ENCODE results near the gene MTURN. TPM values are rescaled to one million over a fixed set of nuclear protein-coding genes. Genes with fewer than 3 reads are reported as not detected.

MTURN gene
- total and polyA plus RNA-seq, 7 experiments from 2014 or later: 2.7 to 38.7 (median 18.9) TPM

- Mint-ChIP-seq H3K36me3 (peaks cover 0 to 14% (median 9%) of the 10 kb centered on the region in 5 donors), H3K9me3 (peaks cover 3 to 21% (median 13%) of the 10 kb centered on the region in 11 donors), H3K4me1 (peaks cover 4 to 9% (median 7%) of the 10 kb centered on the region in 7 donors), H3K27ac (peak overlapping the region in 1 of 9 donors; percentile 58), H3K4me3 (no peak overlapping the region), H3K27me3 (no peaks in the 10 kb centered on the region)
- Histone ChIP-seq H3K4me3 (ENCODE audit: low read length) (no peak overlapping the region), H3K9me3 (ENCODE audit: control insufficient read depth in 2 of 3, low read length in 3 of 3) (peaks cover 0 to 8% (median 0%) of the 10 kb centered on the region in 3 experiments), H3K27ac (ENCODE audit: low read depth, low read length) (no peak overlapping the region), H3K27me3 (ENCODE audit: control insufficient read depth in 2 of 2, insufficient read depth in 2 of 2, low read length in 2 of 2) (no peaks in the 10 kb centered on the region), H3K36me3 (ENCODE audit: control insufficient read depth in 2 of 3, insufficient read depth in 3 of 3, low read length in 3 of 3) (no peaks in the 10 kb centered on the region), H3K4me1 (ENCODE audit: control insufficient read depth in 2 of 2, insufficient read depth in 2 of 2, low read length in 2 of 2) (peaks cover 0 to 4% of the 10 kb centered on the region in 2 donors)
- DNase-seq: no peak
- CTCF ChIA-PET: no interaction called here
- no peak for ATAC-seq
- POLR2A ChIA-PET: no interaction called here
- intact Hi-C loops (cut with micrococcal nuclease): no loop called here
Observed at GRCh38 chr7:30114536-30115238, 20.1 kb upstream of the MTURN start.

GRCh38 chr7:30115709-30116297 is 19.0 kb upstream of the MTURN start:
- no peaks in the 10 kb centered on the region for H3K27me3 ChIP-seq (ENCODE audit: control insufficient read depth in 2 of 2, insufficient read depth in 2 of 2, low read length in 2 of 2)
- intact Hi-C loops (cut with micrococcal nuclease): no loop called here
- H3K4me1 ChIP-seq (ENCODE audit: control insufficient read depth in 2 of 2, insufficient read depth in 2 of 2, low read length in 2 of 2): peaks cover 0 to 4% of the 10 kb centered on the region in 2 donors
- CTCF ChIA-PET: no interaction called here
- no peaks in the 10 kb centered on the region for H3K36me3 ChIP-seq (ENCODE audit: control insufficient read depth in 2 of 3, insufficient read depth in 3 of 3, low read length in 3 of 3)
- POLR2A ChIA-PET: no interaction called here
- Mint-ChIP-seq H3K36me3 (peaks cover 0 to 14% (median 9%) of the 10 kb centered on the region in 5 donors), H3K9me3 (peaks cover 3 to 21% (median 13%) of the 10 kb centered on the region in 11 donors), H3K4me3 (no peak overlapping the region), H3K4me1 (peaks cover 4 to 9% (median 7%) of the 10 kb centered on the region in 7 donors), H3K27me3 (no peaks in the 10 kb centered on the region), H3K27ac (no peak overlapping the region)
- DNase-seq (no peak), ATAC-seq (no peak)
- no peak overlapping the region for H3K4me3 ChIP-seq (ENCODE audit: low read length)
- H3K27ac ChIP-seq (ENCODE audit: low read depth, low read length): no peak overlapping the region
- H3K9me3 ChIP-seq (ENCODE audit: control insufficient read depth in 2 of 3, low read length in 3 of 3): peaks cover 0 to 8% (median 0%) of the 10 kb centered on the region in 3 experiments

- Mint-ChIP-seq H3K36me3 (peaks cover 0 to 14% (median 9%) of the 10 kb centered on the region in 5 donors), H3K27me3 (no peaks in the 10 kb centered on the region), H3K9me3 (peaks cover 3 to 21% (median 12%) of the 10 kb centered on the region in 11 donors), H3K27ac (no peak overlapping the region), H3K4me1 (peaks cover 4 to 9% (median 7%) of the 10 kb centered on the region in 7 donors), H3K4me3 (no peak overlapping the region)
- H3K27me3 ChIP-seq (ENCODE audit: control insufficient read depth in 2 of 2, insufficient read depth in 2 of 2, low read length in 2 of 2): no peaks in the 10 kb centered on the region
- H3K4me3 ChIP-seq (ENCODE audit: low read length): no peak overlapping the region
- ChIA-PET POLR2A (no interaction called here), CTCF (interaction anchor here (0.7 kb wide), 1 partner anchor 238 kb away, joined by 3 read pairs; no protein-coding TSS in a partner anchor)
- no peak overlapping the region for H3K27ac ChIP-seq (ENCODE audit: low read depth, low read length)
- intact Hi-C loops (cut with micrococcal nuclease): no loop called here
- H3K36me3 ChIP-seq (ENCODE audit: control insufficient read depth in 2 of 3, insufficient read depth in 3 of 3, low read length in 3 of 3): no peaks in the 10 kb centered on the region
- no peak for DNase-seq
- H3K9me3 ChIP-seq (ENCODE audit: control insufficient read depth in 2 of 3, low read length in 3 of 3): peaks cover 0 to 8% (median 0%) of the 10 kb centered on the region in 3 experiments
- peaks cover 0 to 4% of the 10 kb centered on the region in 2 donors for H3K4me1 ChIP-seq (ENCODE audit: control insufficient read depth in 2 of 2, insufficient read depth in 2 of 2, low read length in 2 of 2)
- ATAC-seq: no peak
Observed at GRCh38 chr7:30116771-30117170, 18.0 kb upstream of the MTURN start.

- intact Hi-C loops (cut with micrococcal nuclease): no loop called here
- Histone ChIP-seq H3K4me1 (ENCODE audit: control insufficient read depth in 2 of 2, insufficient read depth in 2 of 2, low read length in 2 of 2) (peaks cover 0 to 4% of the 10 kb centered on the region in 2 donors), H3K27ac (ENCODE audit: low read depth, low read length) (no peak overlapping the region), H3K4me3 (ENCODE audit: low read length) (no peak overlapping the region), H3K9me3 (ENCODE audit: control insufficient read depth in 2 of 3, low read length in 3 of 3) (peaks cover 0 to 6% (median 0%) of the 10 kb centered on the region in 3 experiments), H3K27me3 (ENCODE audit: control insufficient read depth in 2 of 2, insufficient read depth in 2 of 2, low read length in 2 of 2) (no peaks in the 10 kb centered on the region), H3K36me3 (ENCODE audit: control insufficient read depth in 2 of 3, insufficient read depth in 3 of 3, low read length in 3 of 3) (no peaks in the 10 kb centered on the region)
- H3K4me1 Mint-ChIP-seq: peaks cover 4 to 9% (median 7%) of the 10 kb centered on the region in 7 donors
- H3K4me3 Mint-ChIP-seq: no peak overlapping the region
- no peak for ATAC-seq
- POLR2A ChIA-PET: no interaction called here
- peaks cover 0 to 12% (median 7%) of the 10 kb centered on the region in 11 donors for H3K9me3 Mint-ChIP-seq
- H3K27ac Mint-ChIP-seq: no peak overlapping the region
- CTCF ChIA-PET: no interaction called here
- DNase-seq: no peak
- no peaks in the 10 kb centered on the region for H3K27me3 Mint-ChIP-seq
- peaks cover 0 to 11% (median 7%) of the 10 kb centered on the region in 5 donors for H3K36me3 Mint-ChIP-seq
Observed at GRCh38 chr7:30117896-30118295, 16.9 kb upstream of the MTURN start.

GRCh38 chr7:30119890-30120577 is 14.8 kb upstream of the MTURN start:
- Histone ChIP-seq H3K4me1 (ENCODE audit: control insufficient read depth in 2 of 2, insufficient read depth in 2 of 2, low read length in 2 of 2) (no peaks in the 10 kb centered on the region), H3K4me3 (ENCODE audit: low read length) (no peak overlapping the region), H3K27me3 (ENCODE audit: control insufficient read depth in 2 of 2, insufficient read depth in 2 of 2, low read length in 2 of 2) (no peaks in the 10 kb centered on the region), H3K27ac (ENCODE audit: low read depth, low read length) (no peak overlapping the region), H3K9me3 (ENCODE audit: control insufficient read depth in 2 of 3, low read length in 3 of 3) (no peaks in the 10 kb centered on the region), H3K36me3 (ENCODE audit: control insufficient read depth in 2 of 3, insufficient read depth in 3 of 3, low read length in 3 of 3) (no peaks in the 10 kb centered on the region)
- no peaks in the 10 kb centered on the region for H3K9me3 Mint-ChIP-seq
- intact Hi-C loops (cut with micrococcal nuclease): no loop called here
- no peak overlapping the region for H3K4me3 Mint-ChIP-seq
- H3K36me3 Mint-ChIP-seq: peaks cover 0 to 5% (median 0%) of the 10 kb centered on the region in 5 donors
- ChIA-PET CTCF (no interaction called here), POLR2A (interaction anchor here (1.0 kb wide), 1 partner anchor 143 kb away, joined by 5 read pairs; no protein-coding TSS in a partner anchor)
- DNase-seq (no peak), ATAC-seq (no peak)
- no peak overlapping the region for H3K27ac Mint-ChIP-seq
- H3K4me1 Mint-ChIP-seq: peaks cover 0 to 1% (median 1%) of the 10 kb centered on the region in 7 donors
- H3K27me3 Mint-ChIP-seq: no peaks in the 10 kb centered on the region

GRCh38 chr7:30133736-30134610 is 813 bp upstream of the MTURN start:
- H3K4me1 Mint-ChIP-seq: peaks cover 0 to 16% (median 6%) of the 10 kb centered on the region in 7 donors
- H3K36me3 ChIP-seq (ENCODE audit: control insufficient read depth in 2 of 3, insufficient read depth in 3 of 3, low read length in 3 of 3): peaks cover 0 to 5% (median 0%) of the 10 kb centered on the region in 3 experiments
- DNase-seq: no peak
- no peaks in the 10 kb centered on the region for H3K27me3 ChIP-seq (ENCODE audit: control insufficient read depth in 2 of 2, insufficient read depth in 2 of 2, low read length in 2 of 2)
- peak overlapping the region; percentile 77 for H3K27ac ChIP-seq (ENCODE audit: low read depth, low read length)
- CTCF ChIA-PET: no interaction called here
- POLR2A ChIA-PET: interaction anchor here (0.6 to 2.7 kb wide), 9 partner anchors 8 to 169 kb away, joined by 3 to 12 read pairs (median 7); partner anchors contain the start of genes FKBP14 and PLEKHA8
- peaks cover 0 to 8% of the 10 kb centered on the region in 2 donors for H3K4me1 ChIP-seq (ENCODE audit: control insufficient read depth in 2 of 2, insufficient read depth in 2 of 2, low read length in 2 of 2)
- H3K4me3 ChIP-seq (ENCODE audit: low read length): peak overlapping the region; percentile 51
- no peaks in the 10 kb centered on the region for H3K9me3 ChIP-seq (ENCODE audit: control insufficient read depth in 2 of 3, low read length in 3 of 3)
- no peaks in the 10 kb centered on the region for H3K9me3 Mint-ChIP-seq
- peaks cover 0 to 47% (median 0%) of the 10 kb centered on the region in 5 donors for H3K27me3 Mint-ChIP-seq
- H3K4me3 Mint-ChIP-seq: peak overlapping the region; percentile 74 to 93 (median 86)
- H3K27ac Mint-ChIP-seq: peak overlapping the region; percentile 65 to 95 (median 89)
- intact Hi-C loops (cut with micrococcal nuclease): loop anchor here (1.0 to 10.0 kb wide), 12 partner anchors 23 to 637 kb away; partner anchors contain the start of genes GGCT (in 2 of the 2), FKBP14 (in 1 of the 2), MINDY4 (in 1 of the 2) and PLEKHA8 (in 1 of the 2)
- no peak for ATAC-seq
- peaks cover 0 to 6% (median 4%) of the 10 kb centered on the region in 5 donors for H3K36me3 Mint-ChIP-seq

Data from naive thymus-derived CD4-positive, alpha-beta T cell (primary cell).